ENCODE results near the gene ALKBH8.

Gene ALKBH8

DNA sequence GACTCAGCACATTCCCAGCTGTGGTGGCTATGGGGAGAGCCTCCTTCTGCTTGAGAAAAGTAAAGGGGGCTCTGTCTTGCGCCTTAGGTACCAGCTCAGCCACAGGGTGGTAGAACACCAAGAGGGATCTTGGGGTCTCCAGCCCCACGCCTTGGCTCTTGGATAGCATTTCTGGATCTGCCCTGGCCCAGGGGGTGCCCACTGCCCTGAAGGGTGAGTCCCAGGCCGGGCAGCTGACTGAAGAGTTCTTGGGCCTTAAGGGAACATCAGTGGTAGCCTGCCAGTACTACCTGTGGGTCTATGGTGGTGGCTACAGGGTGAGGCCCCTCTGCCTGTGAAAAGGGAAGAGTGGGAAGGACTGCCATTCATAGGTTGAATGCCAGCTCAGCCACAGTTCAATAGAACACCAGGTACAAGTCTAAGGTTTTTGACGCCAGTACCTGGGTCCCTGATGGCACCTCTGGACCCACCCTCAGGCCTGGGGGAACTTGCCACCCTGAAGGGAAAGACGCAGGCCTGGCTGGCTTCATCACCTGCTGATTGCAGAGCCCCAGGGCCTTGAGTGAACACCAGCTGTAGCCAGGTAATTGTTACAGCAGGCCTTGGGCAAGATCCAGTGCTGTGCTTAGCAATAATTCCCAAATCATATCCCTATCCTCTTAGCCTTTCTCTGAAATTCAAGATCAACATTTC, 111.8 kb downstream of the ALKBH8 start:
- Histone ChIP-seq H3K27me3 (ENCODE audit: insufficient read depth, low read depth, severe bottlenecking) (no peaks in the 10 kb centered on the region), H3K4me3 (ENCODE audit: low read depth, low read length) (no peak overlapping the region), H3K9me3 (ENCODE audit: severe bottlenecking) (no peaks in the 10 kb centered on the region), H3K36me3 (peaks cover 15% of the 10 kb centered on the region), H3K27ac (no peak overlapping the region)
- TF ChIP-seq, protein P1, sequence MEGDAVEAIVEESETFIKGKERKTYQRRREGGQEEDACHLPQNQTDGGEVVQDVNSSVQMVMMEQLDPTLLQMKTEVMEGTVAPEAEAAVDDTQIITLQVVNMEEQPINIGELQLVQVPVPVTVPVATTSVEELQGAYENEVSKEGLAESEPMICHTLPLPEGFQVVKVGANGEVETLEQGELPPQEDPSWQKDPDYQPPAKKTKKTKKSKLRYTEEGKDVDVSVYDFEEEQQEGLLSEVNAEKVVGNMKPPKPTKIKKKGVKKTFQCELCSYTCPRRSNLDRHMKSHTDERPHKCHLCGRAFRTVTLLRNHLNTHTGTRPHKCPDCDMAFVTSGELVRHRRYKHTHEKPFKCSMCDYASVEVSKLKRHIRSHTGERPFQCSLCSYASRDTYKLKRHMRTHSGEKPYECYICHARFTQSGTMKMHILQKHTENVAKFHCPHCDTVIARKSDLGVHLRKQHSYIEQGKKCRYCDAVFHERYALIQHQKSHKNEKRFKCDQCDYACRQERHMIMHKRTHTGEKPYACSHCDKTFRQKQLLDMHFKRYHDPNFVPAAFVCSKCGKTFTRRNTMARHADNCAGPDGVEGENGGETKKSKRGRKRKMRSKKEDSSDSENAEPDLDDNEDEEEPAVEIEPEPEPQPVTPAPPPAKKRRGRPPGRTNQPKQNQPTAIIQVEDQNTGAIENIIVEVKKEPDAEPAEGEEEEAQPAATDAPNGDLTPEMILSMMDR (IDR thresholded peaks at IDR 0.05; ENCODE audit: low read depth, low read length), result no peak
- DNase-seq, result no peak
